HG02642 (cell line): ENCODE results near the gene DENND2A.
"Not testable (repeated sequence)": the region's sequence is repeated elsewhere in the genome, so short reads cannot be mapped to it uniquely, and the experiment has no call there.

ENCODE experiments used
- ATAC-seq: cut with Tn5 transposase; IDR thresholded peaks from one replicate; pipeline ENCODE4 v1.9.1; 2021; ENCODE audit warnings: mild to moderate bottlenecking; ENCODE audit not compliant: unreplicated experiment, poor library complexity

DENND2A gene

GRCh38 chr7:140621401-140622021 lies 19.1 kb downstream of the DENND2A start:
- ATAC-seq = no peak

- not testable (repeated sequence) for ATAC-seq
These were observed 20.6 kb downstream of the DENND2A start for GRCh38 chr7:140619915-140620510.

- ATAC-seq = no peak
These were observed 21.4 kb downstream of the DENND2A start for GRCh38 chr7:140619176-140619575.

- no peak for ATAC-seq
These were observed 22.3 kb downstream of the DENND2A start for GRCh38 chr7:140618306-140618705.

- no peak for ATAC-seq
These were observed 23.5 kb downstream of the DENND2A start for GRCh38 chr7:140617081-140617480.

GRCh38 chr7:140616328-140616727 lies 24.3 kb downstream of the DENND2A start:
- no peak for ATAC-seq

GRCh38 chr7:140611641-140612040 lies 29.0 kb downstream of the DENND2A start:
- no peak for ATAC-seq

- ATAC-seq = no peak
These were observed 30.1 kb downstream of the DENND2A start for GRCh38 chr7:140610204-140611165.

GRCh38 chr7:140609646-140610045 lies 31.0 kb downstream of the DENND2A start:
- no peak for ATAC-seq

GRCh38 chr7:140607441-140607989 lies 33.1 kb downstream of the DENND2A start:
- ATAC-seq = no peak

GRCh38 chr7:140605337-140605736 lies 35.3 kb downstream of the DENND2A start:
- ATAC-seq = no peak

GRCh38 chr7:140604760-140605159 lies 35.9 kb downstream of the DENND2A start:
- ATAC-seq = no peak

- ATAC-seq = no peak
These were observed 36.5 kb downstream of the DENND2A start for GRCh38 chr7:140604076-140604475.

GRCh38 chr7:140601566-140602174 lies 38.9 kb downstream of the DENND2A start:
- no peak for ATAC-seq

- no peak for ATAC-seq
These were observed 40.3 kb downstream of the DENND2A start for GRCh38 chr7:140600341-140600740.

GRCh38 chr7:140597428-140597949 lies 43.1 kb downstream of the DENND2A start:
- no peak for ATAC-seq

GRCh38 chr7:140596519-140597427 lies 43.8 kb downstream of the DENND2A start:
- ATAC-seq = no peak

GRCh38 chr7:140595468-140596092 lies 45.0 kb downstream of the DENND2A start:
- no peak for ATAC-seq
